GM21619 (cell line): ENCODE results near the gene NUDT3.
"Not testable (repeated sequence)": the region's sequence is repeated elsewhere in the genome, so short reads cannot be mapped to it uniquely, and the experiment has no call there.

Experiments used
- ATAC-seq: cut with Tn5 transposase; IDR thresholded peaks from one replicate; pipeline ENCODE4 v1.9.1; 2021; ENCODE audit not compliant: unreplicated experiment

Gene NUDT3

GRCh38 chr6:34393191-34393965 lies 909 bp upstream of the NUDT3 start:
- no peak for ATAC-seq

GRCh38 chr6:34391786-34392496 lies 528 bp downstream of the NUDT3 start:
- peak; percentile 38 for ATAC-seq

GRCh38 chr6:34391473-34391785 lies 1.0 kb downstream of the NUDT3 start:
- ATAC-seq = no peak

GRCh38 chr6:34390531-34391472 lies 1.7 kb downstream of the NUDT3 start:
- ATAC-seq = no peak

- no peak for ATAC-seq
Observed at GRCh38 chr6:34389034-34389433, 3.4 kb downstream of the NUDT3 start.

- no peak for ATAC-seq
Observed at GRCh38 chr6:34388421-34388820, 4.0 kb downstream of the NUDT3 start.

- no peak for ATAC-seq
Observed at GRCh38 chr6:34386316-34387137, 5.9 kb downstream of the NUDT3 start.

- no peak for ATAC-seq
Observed at GRCh38 chr6:34385793-34386195, 6.7 kb downstream of the NUDT3 start.

- no peak for ATAC-seq
Observed at GRCh38 chr6:34384321-34385153, 7.9 kb downstream of the NUDT3 start.

- no peak for ATAC-seq
Observed at GRCh38 chr6:34383656-34384320, 8.7 kb downstream of the NUDT3 start.

GRCh38 chr6:34383161-34383631 lies 9.3 kb downstream of the NUDT3 start:
- ATAC-seq = no peak

- no peak for ATAC-seq
Observed at GRCh38 chr6:34381081-34381480, 11.4 kb downstream of the NUDT3 start.

GRCh38 chr6:34378470-34378869 lies 14.0 kb downstream of the NUDT3 start:
- ATAC-seq = no peak

GRCh38 chr6:34377984-34378383 lies 14.5 kb downstream of the NUDT3 start:
- ATAC-seq = no peak

- ATAC-seq = not testable (repeated sequence)
Observed at GRCh38 chr6:34377571-34377970, 14.9 kb downstream of the NUDT3 start.

GRCh38 chr6:34375833-34376232 lies 16.6 kb downstream of the NUDT3 start:
- no peak for ATAC-seq

- no peak for ATAC-seq
Observed at GRCh38 chr6:34374508-34374907, 18.0 kb downstream of the NUDT3 start.

- ATAC-seq = no peak
Observed at GRCh38 chr6:34374069-34374468, 18.4 kb downstream of the NUDT3 start.

- no peak for ATAC-seq
Observed at GRCh38 chr6:34373511-34373910, 19.0 kb downstream of the NUDT3 start.
